Activated naive CD8-positive, alpha-beta T cell treated with anti-CD3 and anti-CD28 coated beads, Interleukin-2, amount 10 ng/mL, durations not matched to agents 7 days and 5 days (primary cell): ENCODE results near the gene NAMPT. TPM values are rescaled to one million over a fixed set of nuclear protein-coding genes. Genes with fewer than 3 reads are reported as not detected.

Experiments used
- ATAC-seq: fragments of 150-1000 bp; cut with Tn5 transposase; one replicate; pipeline ENCODE4 v1.10.0; 2021; ENCODE audit warnings: low read depth, moderate library complexity
- POLR2A ChIA-PET: fragments of 350-600 bp; sonication (Branson Sonifier 250); formaldehyde crosslinking; loops from one replicate; lab custom pipeline; 2021; ENCODE audit warnings: antibody characterized with exemption; lab: Charles Lee
- DNase-seq: peaks from one replicate; pipeline ENCODE4 v3.0.0; 2021
- H3K27ac Mint-ChIP-seq: one replicate; pipeline ENCODE4 v1.8.0; 2022; ENCODE audit warnings: mild to moderate bottlenecking, mixed read lengths
- H3K27me3 Mint-ChIP-seq: one replicate; pipeline ENCODE4 v1.8.0; 2022; ENCODE audit warnings: mild to moderate bottlenecking, moderate library complexity, mixed read lengths
- H3K36me3 Mint-ChIP-seq: one replicate; pipeline ENCODE4 v1.8.0; 2021; ENCODE audit warnings: mild to moderate bottlenecking, mixed read lengths
- H3K4me1 Mint-ChIP-seq: one replicate; pipeline ENCODE4 v1.8.0; 2021; ENCODE audit warnings: mixed read lengths
- H3K4me3 Mint-ChIP-seq: one replicate; pipeline ENCODE4 v1.8.0; 2022; ENCODE audit warnings: mild to moderate bottlenecking, moderate library complexity, mixed read lengths
- H3K9me3 Mint-ChIP-seq: one replicate; pipeline ENCODE4 v1.8.0; 2021; ENCODE audit warnings: mixed read lengths
- total RNA-seq, 2 experiments: library from RNA; stranded (reverse); gene quantifications; one replicate each; pipeline ENCODE4 v1.2.3, GENCODE V29; 2021

NAMPT gene
- total RNA-seq, 2 experiments from 2014 or later = 63.8 to 65.7 TPM

GRCh38 chr7:106199813-106200364 lies 84.9 kb downstream of the NAMPT start:
- H3K4me1 Mint-ChIP-seq = no peaks in the 10 kb centered on the region
- ATAC-seq (no peak), DNase-seq (no peak)
- no peaks in the 10 kb centered on the region for H3K9me3 Mint-ChIP-seq
- no peak overlapping the region for H3K4me3 Mint-ChIP-seq
- POLR2A ChIA-PET = no interaction called here
- no peaks in the 10 kb centered on the region for H3K36me3 Mint-ChIP-seq
- H3K27me3 Mint-ChIP-seq = peaks cover 21% of the 10 kb centered on the region
- H3K27ac Mint-ChIP-seq = no peak overlapping the region

- peaks cover 23% of the 10 kb centered on the region for H3K27me3 Mint-ChIP-seq
- H3K36me3 Mint-ChIP-seq = no peaks in the 10 kb centered on the region
- H3K4me3 Mint-ChIP-seq = no peak overlapping the region
- POLR2A ChIA-PET = no interaction called here
- DNase-seq (no peak), ATAC-seq (no peak)
- no peak overlapping the region for H3K27ac Mint-ChIP-seq
- H3K4me1 Mint-ChIP-seq = no peaks in the 10 kb centered on the region
- H3K9me3 Mint-ChIP-seq = no peaks in the 10 kb centered on the region
Measured at GRCh38 chr7:106199024-106199423, 85.8 kb downstream of the NAMPT start.

Other genes starting within 250 kb of the NAMPT start
- gene SYPL1, start 172.7 kb downstream of the NAMPT start, total RNA-seq = 10 to 100 TPM; 52.2 to 56.5 TPM